WI38 (cell line): ENCODE data around the gene OSCP1.

Experiments
- H3K4me3 ChIP-seq: 2 replicates; pipeline ENCODE4 v1.5.1; 2011; ENCODE audit warnings: low read depth, mild to moderate bottlenecking, control low read depth, low read length
- CTCF ChIP-seq: IDR thresholded peaks from 2 replicates; pipeline ENCODE4 v1.5.1; 2012; ENCODE audit warnings: low read depth, mild to moderate bottlenecking, control low read depth, low read length

OSCP1 gene

GRCh38 chr1:36382231-36382630 lies 68.0 kb downstream of the OSCP1 start:
- no peak overlapping the region for H3K4me3 ChIP-seq
- no peak for TF ChIP-seq CTCF

GRCh38 chr1:36381405-36381804 lies 68.8 kb downstream of the OSCP1 start:
- no peak overlapping the region for H3K4me3 ChIP-seq
- no peak for TF ChIP-seq CTCF

GRCh38 chr1:36380782-36381181 lies 69.5 kb downstream of the OSCP1 start:
- no peak for TF ChIP-seq CTCF
- H3K4me3 ChIP-seq: no peak overlapping the region

- no peak for TF ChIP-seq CTCF
Observed at GRCh38 chr1:36380143-36380619, 70.1 kb downstream of the OSCP1 start.

GRCh38 chr1:36377791-36378492 lies 72.3 kb downstream of the OSCP1 start:
- TF ChIP-seq CTCF: no peak
- H3K4me3 ChIP-seq: no peak overlapping the region

More at GRCh38 chr1:36380143-36380619, 70.1 kb downstream of the OSCP1 start:
- H3K4me3 ChIP-seq: no peak overlapping the region

- H3K4me3 ChIP-seq: no peak overlapping the region
- TF ChIP-seq CTCF: no peak
Observed at GRCh38 chr1:36372617-36373016, 77.6 kb downstream of the OSCP1 start.

GRCh38 chr1:36369061-36369861 lies 81.0 kb downstream of the OSCP1 start:
- H3K4me3 ChIP-seq: no peak overlapping the region
- peak; percentile 88 for TF ChIP-seq CTCF
